ENCODE data around the gene HTR5A. TPM values are rescaled to one million over a fixed set of nuclear protein-coding genes. Genes with fewer than 3 reads are reported as not detected.

HTR5A gene
- total and polyA plus RNA-seq, 2 of the 13 experiments (the other 11 are each of a cell fraction or from before 2014, with no cell fraction given) = not detected

DNA sequence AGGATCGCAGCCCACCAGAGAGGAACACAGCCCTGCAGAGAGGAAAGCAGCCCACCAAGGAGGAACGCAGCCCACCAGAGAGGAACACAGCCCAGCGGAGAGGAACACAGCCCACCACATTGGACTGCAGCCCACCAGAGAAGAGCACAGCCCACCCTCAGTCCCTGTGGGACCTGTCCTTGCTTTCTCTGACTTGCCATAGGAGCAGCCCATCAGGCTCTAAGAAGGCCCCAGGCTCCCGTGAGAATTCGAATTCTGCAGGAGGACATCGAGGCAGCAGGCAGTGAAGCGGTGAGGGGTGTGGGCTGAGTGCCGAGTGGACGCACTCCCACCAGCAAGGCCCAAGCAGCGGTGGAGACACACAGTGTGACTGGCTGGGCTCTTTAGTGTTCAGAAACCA, 59.1 kb downstream of the HTR5A start:
- no peak overlapping the region for H3K4me3 ChIP-seq (replicated peaks in 1 of 3; ENCODE audit: insufficient read depth in 1 of 3, low read depth in 2 of 3, low read length in 3 of 3)
- no peak overlapping the region for H3K27ac ChIP-seq (ENCODE audit: extremely low read length, insufficient read depth, low read length)
- CTCF ChIA-PET (ENCODE audit: low intra/inter-chr PET ratio, low total read pairs) = no interaction called here
- DNase-seq (ENCODE audit: low spot score) = no peak
- in situ Hi-C loops (cut with HindIII; ENCODE audit: extremely low pct_ligation_motif_present, low pct_unique_long_range_greater_than_20kb) = no loop called here
- H3K27me3 ChIP-seq (ENCODE audit: control insufficient read depth in 1 of 2, insufficient read depth in 2 of 2, low read length in 2 of 2) = no peaks in the 10 kb centered on the region
- BruUV-seq (replicated peaks) = no TSS peak
- H3K36me3 ChIP-seq (replicated peaks in 1 of 2; ENCODE audit: control insufficient read depth in 1 of 2, insufficient read depth in 2 of 2, low read length in 2 of 2) = no peaks in the 10 kb centered on the region
- no peak for TF ChIP-seq SYNCRIP (IDR thresholded peaks at IDR 0.05; ENCODE audit: insufficient read depth, low read depth, low read length)
- TF ChIP-seq KMT2B (CRISPR knock-in tag; IDR thresholded peaks at IDR 0.05) = no peak
- no peak for TF ChIP-seq ZFAT (CRISPR knock-in tag; conservative IDR thresholded peaks at IDR 0.05)
- TF ChIP-seq, protein P1, sequence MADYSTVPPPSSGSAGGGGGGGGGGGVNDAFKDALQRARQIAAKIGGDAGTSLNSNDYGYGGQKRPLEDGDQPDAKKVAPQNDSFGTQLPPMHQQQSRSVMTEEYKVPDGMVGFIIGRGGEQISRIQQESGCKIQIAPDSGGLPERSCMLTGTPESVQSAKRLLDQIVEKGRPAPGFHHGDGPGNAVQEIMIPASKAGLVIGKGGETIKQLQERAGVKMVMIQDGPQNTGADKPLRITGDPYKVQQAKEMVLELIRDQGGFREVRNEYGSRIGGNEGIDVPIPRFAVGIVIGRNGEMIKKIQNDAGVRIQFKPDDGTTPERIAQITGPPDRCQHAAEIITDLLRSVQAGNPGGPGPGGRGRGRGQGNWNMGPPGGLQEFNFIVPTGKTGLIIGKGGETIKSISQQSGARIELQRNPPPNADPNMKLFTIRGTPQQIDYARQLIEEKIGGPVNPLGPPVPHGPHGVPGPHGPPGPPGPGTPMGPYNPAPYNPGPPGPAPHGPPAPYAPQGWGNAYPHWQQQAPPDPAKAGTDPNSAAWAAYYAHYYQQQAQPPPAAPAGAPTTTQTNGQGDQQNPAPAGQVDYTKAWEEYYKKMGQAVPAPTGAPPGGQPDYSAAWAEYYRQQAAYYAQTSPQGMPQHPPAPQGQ (CRISPR knock-in tag; IDR thresholded peaks at IDR 0.05; ENCODE audit: borderline replicate concordance) = no peak
- TF ChIP-seq, protein P2, sequence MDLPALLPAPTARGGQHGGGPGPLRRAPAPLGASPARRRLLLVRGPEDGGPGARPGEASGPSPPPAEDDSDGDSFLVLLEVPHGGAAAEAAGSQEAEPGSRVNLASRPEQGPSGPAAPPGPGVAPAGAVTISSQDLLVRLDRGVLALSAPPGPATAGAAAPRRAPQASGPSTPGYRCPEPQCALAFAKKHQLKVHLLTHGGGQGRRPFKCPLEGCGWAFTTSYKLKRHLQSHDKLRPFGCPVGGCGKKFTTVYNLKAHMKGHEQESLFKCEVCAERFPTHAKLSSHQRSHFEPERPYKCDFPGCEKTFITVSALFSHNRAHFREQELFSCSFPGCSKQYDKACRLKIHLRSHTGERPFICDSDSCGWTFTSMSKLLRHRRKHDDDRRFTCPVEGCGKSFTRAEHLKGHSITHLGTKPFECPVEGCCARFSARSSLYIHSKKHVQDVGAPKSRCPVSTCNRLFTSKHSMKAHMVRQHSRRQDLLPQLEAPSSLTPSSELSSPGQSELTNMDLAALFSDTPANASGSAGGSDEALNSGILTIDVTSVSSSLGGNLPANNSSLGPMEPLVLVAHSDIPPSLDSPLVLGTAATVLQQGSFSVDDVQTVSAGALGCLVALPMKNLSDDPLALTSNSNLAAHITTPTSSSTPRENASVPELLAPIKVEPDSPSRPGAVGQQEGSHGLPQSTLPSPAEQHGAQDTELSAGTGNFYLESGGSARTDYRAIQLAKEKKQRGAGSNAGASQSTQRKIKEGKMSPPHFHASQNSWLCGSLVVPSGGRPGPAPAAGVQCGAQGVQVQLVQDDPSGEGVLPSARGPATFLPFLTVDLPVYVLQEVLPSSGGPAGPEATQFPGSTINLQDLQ (CRISPR knock-in tag; IDR thresholded peaks at IDR 0.05) = no peak
- no peak for TF ChIP-seq ZNF543 (CRISPR knock-in tag; IDR thresholded peaks at IDR 0.05)
- TF ChIP-seq MTF1 (CRISPR knock-in tag; IDR thresholded peaks at IDR 0.05) = no peak
- no peak for TF ChIP-seq TP53 (CRISPR knock-in tag; conservative IDR thresholded peaks at IDR 0.05)
- TF ChIP-seq NBN (conservative IDR thresholded peaks at IDR 0.05) = no peak
- no peak for TF ChIP-seq ZNF30 (CRISPR knock-in tag; IDR thresholded peaks at IDR 0.05)
- no peak for TF ChIP-seq NR2F6 (IDR thresholded peaks at IDR 0.05)
- TF ChIP-seq NR2F6 (CRISPR knock-in tag; IDR thresholded peaks at IDR 0.05) = no peak
- no peak for TF ChIP-seq ZNF343 (CRISPR knock-in tag; IDR thresholded peaks at IDR 0.05)
- no peak overlapping the region for H3K9ac ChIP-seq (ENCODE audit: insufficient read depth, low read depth, low read length)
- H3K4me2 ChIP-seq (ENCODE audit: low read depth, low read length) = no peak overlapping the region
- FAIRE-seq = no peak
- intact Hi-C loops (cut with micrococcal nuclease; ENCODE audit: unreplicated experiment) = no loop called here
- peaks cover 12% of the 10 kb centered on the region; the same call in 1 of the 2 replicates for H3K9me3 ChIP-seq (ENCODE audit: low read length)
- no peak overlapping the region for H2AFZ ChIP-seq (ENCODE audit: low read length)
- 27% methylated on average over 8 of the region's 10 CpGs for WGBS (ENCODE audit: low lambda C conversion rate)
- H3K79me2 ChIP-seq (ENCODE audit: insufficient read depth, low read length) = no peaks in the 10 kb centered on the region
- H3K4me1 ChIP-seq (ENCODE audit: insufficient read depth, low read length) = no peaks in the 10 kb centered on the region
- no peaks in the 10 kb centered on the region for H4K20me1 ChIP-seq (ENCODE audit: insufficient read depth, low read length)
- POLR2A ChIA-PET = no interaction called here
- no peak for ATAC-seq
